GM23338 (cell line): ENCODE data around the gene CRYL1. TPM values are rescaled to one million over a fixed set of nuclear protein-coding genes. Genes with fewer than 3 reads are reported as not detected.

Experiments used
- ATAC-seq: fragments of 200-7000 bp; cut with Tn5 transposase; 3 replicates; pipeline ENCODE4 v1.9.1; 2020
- DNase-seq: peaks from one replicate; pipeline ENCODE4 v3.0.0-alpha.2; 2015; ENCODE audit warnings: low spot score
- H2AFZ ChIP-seq: fragments of 200-600 bp; sonication (generic); 2 replicates; pipeline ENCODE4 v1.8.0; 2016; ENCODE audit warnings: antibody characterized with exemption, mild to moderate bottlenecking, moderate library complexity
- H3F3A ChIP-seq: fragments of 200-600 bp; sonication (generic); replicated peaks from 2 replicates; pipeline ENCODE4 v1.8.0; 2017; ENCODE audit warnings: antibody characterized with exemption, mixed run types, low read depth
- H3K27ac ChIP-seq: fragments of 200-600 bp; sonication (generic); 2 replicates; pipeline ENCODE4 v1.6.1; 2016; ENCODE audit warnings: low read depth
- H3K27me3 ChIP-seq: fragments of 200-600 bp; sonication (generic); 2 replicates; pipeline ENCODE4 v1.8.0; 2016; ENCODE audit warnings: mild to moderate bottlenecking, mixed run types, moderate library complexity; ENCODE audit not compliant: insufficient read depth
- H3K36me3 ChIP-seq: fragments of 200-600 bp; sonication (generic); 2 replicates; pipeline ENCODE4 v1.8.0; 2016; ENCODE audit warnings: mild to moderate bottlenecking; ENCODE audit not compliant: insufficient read depth
- H3K4me1 ChIP-seq: fragments of 200-600 bp; sonication (generic); 2 replicates; pipeline ENCODE4 v1.8.0; 2016; ENCODE audit warnings: mild to moderate bottlenecking, moderate library complexity; ENCODE audit not compliant: insufficient read depth
- H3K4me2 ChIP-seq: fragments of 200-600 bp; sonication (generic); 2 replicates; pipeline ENCODE4 v1.7.1; 2017; ENCODE audit warnings: mixed run types
- H3K4me3 ChIP-seq: fragments of 200-600 bp; sonication (generic); 2 replicates; pipeline ENCODE4 v1.6.1; 2016; ENCODE audit warnings: mixed run types
- H3K79me2 ChIP-seq: fragments of 200-600 bp; sonication (generic); replicated peaks from 2 replicates; pipeline ENCODE4 v1.8.0; 2017; ENCODE audit warnings: mild to moderate bottlenecking; ENCODE audit not compliant: insufficient read depth
- H3K9me2 ChIP-seq: fragments of 200-600 bp; sonication (generic); 2 replicates; pipeline ENCODE4 v1.8.0; 2017; ENCODE audit not compliant: insufficient read depth
- H4K20me1 ChIP-seq: fragments of 200-600 bp; sonication (generic); replicated peaks from 2 replicates; pipeline ENCODE4 v1.8.0; 2017; ENCODE audit warnings: mild to moderate bottlenecking; ENCODE audit not compliant: insufficient read depth
- H3K27ac Mint-ChIP-seq: 2 replicates; pipeline ENCODE4 v1.8.0; 2020; ENCODE audit warnings: inconsistent platforms, mild to moderate bottlenecking, moderate library complexity, mixed read lengths
- H3K27me3 Mint-ChIP-seq: 3 replicates; pipeline ENCODE4 v1.8.0; 2022; ENCODE audit warnings: low read depth, mild to moderate bottlenecking, moderate library complexity, mixed read lengths, inconsistent platforms; ENCODE audit not compliant: insufficient read depth, poor library complexity
- H3K36me3 Mint-ChIP-seq: 3 replicates; pipeline ENCODE4 v1.8.0; 2021; ENCODE audit warnings: low read depth, mild to moderate bottlenecking, inconsistent platforms, moderate library complexity, mixed read lengths
- H3K4me1 Mint-ChIP-seq: 3 replicates; pipeline ENCODE4 v1.8.0; 2020; ENCODE audit warnings: mild to moderate bottlenecking, inconsistent platforms, mixed read lengths
- H3K4me3 Mint-ChIP-seq: 3 replicates; pipeline ENCODE4 v1.8.0; 2021; ENCODE audit warnings: moderate library complexity, mild to moderate bottlenecking, inconsistent platforms, mixed read lengths
- H3K9me3 Mint-ChIP-seq: 3 replicates; pipeline ENCODE4 v1.8.0; 2020; ENCODE audit warnings: moderate library complexity, mild to moderate bottlenecking, inconsistent platforms, mixed read lengths
- EZH2 ChIP-seq: fragments of 200-600 bp; sonication (generic); IDR thresholded peaks from one replicate; pipeline ENCODE4 v1.8.0; 2017; ENCODE audit warnings: antibody characterized with exemption, mild to moderate bottlenecking, low read depth; ENCODE audit not compliant: unreplicated experiment
- EZH2phosphoT487 ChIP-seq: fragments of 200-600 bp; sonication (generic); IDR thresholded peaks from one replicate; pipeline ENCODE4 v1.8.1; 2018; ENCODE audit warnings: antibody characterized with exemption; ENCODE audit not compliant: unreplicated experiment
- JUNB ChIP-seq: IDR thresholded peaks from one replicate; pipeline ENCODE4 v1.6.1; 2016; ENCODE audit warnings: antibody characterized with exemption; ENCODE audit not compliant: unreplicated experiment
- POLR2AphosphoS5 ChIP-seq: IDR thresholded peaks from 2 replicates; pipeline ENCODE4 v1.6.1; 2016; ENCODE audit warnings: antibody characterized with exemption, low read depth
- ZNF114 ChIP-seq: fragments of 250-450 bp; sonication (Bioruptor Pico); IDR thresholded peaks from 2 replicates; pipeline ENCODE4 v1.5.0; 2020; ENCODE audit warnings: mild to moderate bottlenecking, moderate library complexity
- ZNF331 ChIP-seq: fragments of 250-450 bp; sonication (Bioruptor Pico); IDR thresholded peaks from 2 replicates; pipeline ENCODE4 v1.5.0; 2020; ENCODE audit warnings: low read depth, mild to moderate bottlenecking, moderate library complexity
- polyA plus RNA-seq: library from polyadenylated mRNA; unstranded; fragments of >200 nt; fragmentation: Nextera tagmentation; extraction: Ambion mirVana; gene quantifications from 2 replicates; pipeline ENCODE4 v1.2.1, GENCODE V29; 2016
- total RNA-seq: library from RNA; depleted of rRNA; stranded (reverse); fragments of >200 nt; shearing (Covaris generic); gene quantifications from 2 replicates; pipeline ENCODE4 v1.2.3, GENCODE V29; 2014
- TF ChIP-seq, protein P1 (sequence below): IDR thresholded peaks from one replicate; pipeline ENCODE4 v1.6.1; 2018; ENCODE audit warnings: antibody characterized with exemption; ENCODE audit not compliant: unreplicated experiment
- TF ChIP-seq, protein P2 (sequence below): fragments of 250-450 bp; sonication (Bioruptor Pico); IDR thresholded peaks from 2 replicates; pipeline ENCODE4 v1.5.0; 2020; ENCODE audit warnings: mild to moderate bottlenecking, moderate library complexity

CRYL1 gene
- total and polyA plus RNA-seq, 2 experiments from 2014 or later = 2.2 to 2.6 TPM

DNA sequence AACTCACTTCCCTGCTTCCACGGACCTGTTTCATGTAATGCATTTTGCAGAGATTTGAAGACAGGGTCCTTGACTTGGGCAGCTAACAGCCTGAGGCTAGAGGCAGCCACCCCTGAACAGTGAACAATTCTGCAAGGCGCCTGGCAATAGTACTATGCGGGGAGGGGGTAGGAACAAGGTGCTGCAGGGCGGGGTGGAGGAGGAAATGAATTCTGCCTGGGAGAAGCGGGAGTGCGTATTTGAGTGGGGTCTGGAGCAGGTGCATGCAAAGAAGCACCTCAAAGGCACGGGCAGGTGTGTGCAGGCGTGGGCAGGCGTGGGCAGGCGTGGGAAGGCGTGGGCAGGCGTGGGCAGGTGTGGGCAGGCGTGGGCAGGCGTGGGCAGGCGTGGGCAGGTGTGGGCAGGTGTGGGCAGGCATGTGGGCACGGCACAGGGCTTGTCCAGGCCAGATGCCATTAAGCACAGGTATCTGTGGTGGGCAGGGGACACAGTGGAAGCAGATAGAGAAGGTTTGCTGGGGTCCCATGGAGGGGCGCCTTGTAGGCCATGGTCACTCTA, 163.1 kb downstream of the CRYL1 start (continued):
- TF ChIP-seq, protein P1, sequence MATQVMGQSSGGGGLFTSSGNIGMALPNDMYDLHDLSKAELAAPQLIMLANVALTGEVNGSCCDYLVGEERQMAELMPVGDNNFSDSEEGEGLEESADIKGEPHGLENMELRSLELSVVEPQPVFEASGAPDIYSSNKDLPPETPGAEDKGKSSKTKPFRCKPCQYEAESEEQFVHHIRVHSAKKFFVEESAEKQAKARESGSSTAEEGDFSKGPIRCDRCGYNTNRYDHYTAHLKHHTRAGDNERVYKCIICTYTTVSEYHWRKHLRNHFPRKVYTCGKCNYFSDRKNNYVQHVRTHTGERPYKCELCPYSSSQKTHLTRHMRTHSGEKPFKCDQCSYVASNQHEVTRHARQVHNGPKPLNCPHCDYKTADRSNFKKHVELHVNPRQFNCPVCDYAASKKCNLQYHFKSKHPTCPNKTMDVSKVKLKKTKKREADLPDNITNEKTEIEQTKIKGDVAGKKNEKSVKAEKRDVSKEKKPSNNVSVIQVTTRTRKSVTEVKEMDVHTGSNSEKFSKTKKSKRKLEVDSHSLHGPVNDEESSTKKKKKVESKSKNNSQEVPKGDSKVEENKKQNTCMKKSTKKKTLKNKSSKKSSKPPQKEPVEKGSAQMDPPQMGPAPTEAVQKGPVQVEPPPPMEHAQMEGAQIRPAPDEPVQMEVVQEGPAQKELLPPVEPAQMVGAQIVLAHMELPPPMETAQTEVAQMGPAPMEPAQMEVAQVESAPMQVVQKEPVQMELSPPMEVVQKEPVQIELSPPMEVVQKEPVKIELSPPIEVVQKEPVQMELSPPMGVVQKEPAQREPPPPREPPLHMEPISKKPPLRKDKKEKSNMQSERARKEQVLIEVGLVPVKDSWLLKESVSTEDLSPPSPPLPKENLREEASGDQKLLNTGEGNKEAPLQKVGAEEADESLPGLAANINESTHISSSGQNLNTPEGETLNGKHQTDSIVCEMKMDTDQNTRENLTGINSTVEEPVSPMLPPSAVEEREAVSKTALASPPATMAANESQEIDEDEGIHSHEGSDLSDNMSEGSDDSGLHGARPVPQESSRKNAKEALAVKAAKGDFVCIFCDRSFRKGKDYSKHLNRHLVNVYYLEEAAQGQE = no peak
- no peak for TF ChIP-seq JUNB

DNA sequence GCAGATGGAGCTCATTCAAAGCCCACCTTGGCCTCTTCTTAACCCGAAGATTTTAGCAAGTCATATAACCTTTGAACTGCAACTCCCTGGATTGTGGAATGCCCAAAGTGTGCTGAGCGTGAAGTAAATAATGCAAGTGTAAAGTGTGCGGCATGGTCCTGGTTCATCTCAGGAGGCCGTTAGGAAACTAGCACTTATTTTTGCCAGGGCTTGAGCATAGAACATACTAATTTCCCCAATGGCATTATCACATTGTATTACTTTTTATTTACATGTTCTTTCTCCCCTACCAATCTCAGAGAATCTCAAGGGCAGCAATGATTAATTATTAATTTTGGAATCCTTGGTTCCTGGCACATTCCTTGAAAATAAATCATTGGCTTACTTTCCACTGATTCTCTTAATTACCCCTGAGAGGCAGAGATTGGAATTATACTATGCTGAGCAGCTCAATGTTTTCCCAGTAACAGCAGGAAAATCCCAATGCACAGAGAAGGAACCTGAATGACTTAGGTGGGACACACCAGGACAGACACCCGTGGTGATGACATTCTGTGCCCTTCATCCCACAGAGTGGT, 164.7 kb downstream of the CRYL1 start:
- no peak overlapping the region for H3K4me2 ChIP-seq
- no peak overlapping the region for H3K27ac ChIP-seq
- H2AFZ ChIP-seq = no peak overlapping the region
- H3F3A ChIP-seq = no peaks in the 10 kb centered on the region
- H3K36me3 ChIP-seq = no peaks in the 10 kb centered on the region
- H3K4me3 ChIP-seq = no peak overlapping the region
- DNase-seq (no peak), ATAC-seq (no peak)
- Mint-ChIP-seq H3K4me1 (peaks cover 17% of the 10 kb centered on the region), H3K9me3 (no peaks in the 10 kb centered on the region), H3K4me3 (no peak overlapping the region), H3K27ac (no peak overlapping the region), H3K36me3 (no peaks in the 10 kb centered on the region), H3K27me3 (peaks cover 71% of the 10 kb centered on the region)
- H4K20me1 ChIP-seq = no peaks in the 10 kb centered on the region
- no peaks in the 10 kb centered on the region for H3K4me1 ChIP-seq
- peaks cover 67% of the 10 kb centered on the region for H3K27me3 ChIP-seq
- no peaks in the 10 kb centered on the region for H3K9me2 ChIP-seq
- H3K79me2 ChIP-seq = no peaks in the 10 kb centered on the region
- TF ChIP-seq ZNF331 (CRISPR knock-in tag) (no peak), ZNF114 (no peak), JUNB (no peak), POLR2AphosphoS5 (no peak), EZH2 (no peak), EZH2phosphoT487 (no peak)
- TF ChIP-seq, protein P2, sequence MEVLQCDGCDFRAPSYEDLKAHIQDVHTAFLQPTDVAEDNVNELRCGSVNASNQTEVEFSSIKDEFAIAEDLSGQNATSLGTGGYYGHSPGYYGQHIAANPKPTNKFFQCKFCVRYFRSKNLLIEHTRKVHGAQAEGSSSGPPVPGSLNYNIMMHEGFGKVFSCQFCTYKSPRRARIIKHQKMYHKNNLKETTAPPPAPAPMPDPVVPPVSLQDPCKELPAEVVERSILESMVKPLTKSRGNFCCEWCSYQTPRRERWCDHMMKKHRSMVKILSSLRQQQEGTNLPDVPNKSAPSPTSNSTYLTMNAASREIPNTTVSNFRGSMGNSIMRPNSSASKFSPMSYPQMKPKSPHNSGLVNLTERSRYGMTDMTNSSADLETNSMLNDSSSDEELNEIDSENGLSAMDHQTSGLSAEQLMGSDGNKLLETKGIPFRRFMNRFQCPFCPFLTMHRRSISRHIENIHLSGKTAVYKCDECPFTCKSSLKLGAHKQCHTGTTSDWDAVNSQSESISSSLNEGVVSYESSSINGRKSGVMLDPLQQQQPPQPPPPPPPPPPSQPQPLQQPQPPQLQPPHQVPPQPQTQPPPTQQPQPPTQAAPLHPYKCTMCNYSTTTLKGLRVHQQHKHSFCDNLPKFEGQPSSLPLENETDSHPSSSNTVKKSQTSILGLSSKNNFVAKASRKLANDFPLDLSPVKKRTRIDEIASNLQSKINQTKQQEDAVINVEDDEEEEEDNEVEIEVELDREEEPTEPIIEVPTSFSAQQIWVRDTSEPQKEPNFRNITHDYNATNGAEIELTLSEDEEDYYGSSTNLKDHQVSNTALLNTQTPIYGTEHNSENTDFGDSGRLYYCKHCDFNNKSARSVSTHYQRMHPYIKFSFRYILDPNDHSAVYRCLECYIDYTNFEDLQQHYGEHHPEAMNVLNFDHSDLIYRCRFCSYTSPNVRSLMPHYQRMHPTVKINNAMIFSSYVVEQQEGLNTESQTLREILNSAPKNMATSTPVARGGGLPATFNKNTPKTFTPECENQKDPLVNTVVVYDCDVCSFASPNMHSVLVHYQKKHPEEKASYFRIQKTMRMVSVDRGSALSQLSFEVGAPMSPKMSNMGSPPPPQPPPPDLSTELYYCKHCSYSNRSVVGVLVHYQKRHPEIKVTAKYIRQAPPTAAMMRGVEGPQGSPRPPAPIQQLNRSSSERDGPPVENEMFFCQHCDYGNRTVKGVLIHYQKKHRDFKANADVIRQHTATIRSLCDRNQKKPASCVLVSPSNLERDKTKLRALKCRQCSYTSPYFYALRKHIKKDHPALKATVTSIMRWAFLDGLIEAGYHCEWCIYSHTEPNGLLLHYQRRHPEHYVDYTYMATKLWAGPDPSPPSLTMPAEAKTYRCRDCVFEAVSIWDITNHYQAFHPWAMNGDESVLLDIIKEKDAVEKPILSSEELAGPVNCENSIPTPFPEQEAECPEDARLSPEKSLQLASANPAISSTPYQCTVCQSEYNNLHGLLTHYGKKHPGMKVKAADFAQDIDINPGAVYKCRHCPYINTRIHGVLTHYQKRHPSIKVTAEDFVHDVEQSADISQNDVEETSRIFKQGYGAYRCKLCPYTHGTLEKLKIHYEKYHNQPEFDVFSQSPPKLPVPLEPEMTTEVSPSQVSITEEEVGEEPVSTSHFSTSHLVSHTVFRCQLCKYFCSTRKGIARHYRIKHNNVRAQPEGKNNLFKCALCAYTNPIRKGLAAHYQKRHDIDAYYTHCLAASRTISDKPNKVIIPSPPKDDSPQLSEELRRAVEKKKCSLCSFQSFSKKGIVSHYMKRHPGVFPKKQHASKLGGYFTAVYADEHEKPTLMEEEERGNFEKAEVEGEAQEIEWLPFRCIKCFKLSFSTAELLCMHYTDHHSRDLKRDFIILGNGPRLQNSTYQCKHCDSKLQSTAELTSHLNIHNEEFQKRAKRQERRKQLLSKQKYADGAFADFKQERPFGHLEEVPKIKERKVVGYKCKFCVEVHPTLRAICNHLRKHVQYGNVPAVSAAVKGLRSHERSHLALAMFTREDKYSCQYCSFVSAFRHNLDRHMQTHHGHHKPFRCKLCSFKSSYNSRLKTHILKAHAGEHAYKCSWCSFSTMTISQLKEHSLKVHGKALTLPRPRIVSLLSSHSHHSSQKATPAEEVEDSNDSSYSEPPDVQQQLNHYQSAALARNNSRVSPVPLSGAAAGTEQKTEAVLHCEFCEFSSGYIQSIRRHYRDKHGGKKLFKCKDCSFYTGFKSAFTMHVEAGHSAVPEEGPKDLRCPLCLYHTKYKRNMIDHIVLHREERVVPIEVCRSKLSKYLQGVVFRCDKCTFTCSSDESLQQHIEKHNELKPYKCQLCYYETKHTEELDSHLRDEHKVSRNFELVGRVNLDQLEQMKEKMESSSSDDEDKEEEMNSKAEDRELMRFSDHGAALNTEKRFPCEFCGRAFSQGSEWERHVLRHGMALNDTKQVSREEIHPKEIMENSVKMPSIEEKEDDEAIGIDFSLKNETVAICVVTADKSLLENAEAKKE (CRISPR knock-in tag) = no peak
- TF ChIP-seq, protein P1 = no peak
